HCT116 (cell line): Measurements from ENCODE around the gene SULT2B1. TPM values are rescaled to one million over a fixed set of nuclear protein-coding genes. Genes with fewer than 3 reads are reported as not detected.

Experiments
- ATAC-seq: fragments of 200-7000 bp; cut with Tn5 transposase; 2 replicates; pipeline ENCODE4 v1.9.1; 2020; ENCODE audit warnings: mild to moderate bottlenecking, moderate library complexity
- BruUV-seq: library from RNA; stranded (reverse); fragments of 400-500 nt; replicated peaks from 2 replicates; lab custom pipeline; 2021; lab: Mats Ljungman, UMichigan
- CTCF ChIA-PET: fragments of 300-600 bp; sonication (Branson Sonifier 250); formaldehyde crosslinking; loops from one replicate; lab custom pipeline; 2021; ENCODE audit warnings: antibody characterized with exemption; lab: Charles Lee
- POLR2A ChIA-PET: fragments of 300-600, 350-600 bp; sonication (Branson Sonifier 250); formaldehyde crosslinking; loops from one replicate; lab custom pipeline; 2021; ENCODE audit warnings: antibody characterized with exemption; lab: Charles Lee
- RAD21 ChIA-PET, 2 experiments: fragments of 300-600 bp; sonication (Branson Sonifier 250); formaldehyde crosslinking; loops; one replicate each; lab custom pipeline; 2023; ENCODE audit warnings: low total read pairs in 2 of 2; ENCODE audit not compliant: uncharacterized antibody in 2 of 2, unreplicated experiment in 2 of 2, low non-redundant PET in 1 of 2; lab: Charles Lee
- DNase-seq: peaks from one replicate; pipeline ENCODE4 v3.0.0-alpha.2; 2010; ENCODE audit warnings: low read depth, low spot score
- H2AFZ ChIP-seq: fragments of 200-600 bp; shearing (Covaris generic), sonication (generic); 2 replicates; pipeline ENCODE4 v1.6.1; 2017; ENCODE audit warnings: low read depth, mixed run types, mixed read lengths, antibody characterized with exemption, low read length; ENCODE audit not compliant: poor library complexity, severe bottlenecking
- H3K27ac ChIP-seq: 2 replicates; pipeline ENCODE4 v1.5.1; 2012; ENCODE audit warnings: low read depth, low read length
- H3K27me3 ChIP-seq: fragments of 200-600 bp; sonication (generic); 2 replicates; pipeline ENCODE4 v1.6.1; 2016; ENCODE audit warnings: mixed run types, low read length, mixed read lengths; ENCODE audit not compliant: insufficient read depth
- H3K36me3 ChIP-seq, 2 experiments: fragments of 200-500 bp in 1 of 2; fragments of 200-600 bp in 1 of 2; sonication (Bioruptor generic) in 1 of 2; sonication (generic) in 1 of 2; 2 replicates each; pipeline versions ENCODE4 v1.5.1 to v1.6.1; 2014 to 2016; ENCODE audit warnings: low read length in 2 of 2, inconsistent platforms in 1 of 2, mixed read lengths in 1 of 2, mixed run types in 1 of 2; ENCODE audit not compliant: insufficient read depth in 2 of 2, control insufficient read depth in 1 of 2
- H3K4me1 ChIP-seq, 2 experiments: fragments of 200-600 bp in 1 of 2; sonication (generic) in 1 of 2; 2 replicates each; pipeline versions ENCODE4 v1.5.1 to v1.6.1; 2012 to 2017; ENCODE audit warnings: low read length in 2 of 2, inconsistent platforms in 1 of 2, mild to moderate bottlenecking in 1 of 2, mixed read lengths in 1 of 2, mixed run types in 1 of 2, moderate library complexity in 1 of 2; ENCODE audit not compliant: insufficient read depth in 2 of 2, control insufficient read depth in 1 of 2
- H3K4me2 ChIP-seq: fragments of 200-600 bp; sonication (generic); 2 replicates; pipeline ENCODE4 v1.6.1; 2017; ENCODE audit warnings: mixed run types, low read length, mixed read lengths
- H3K4me3 ChIP-seq, 2 experiments: fragments of 200-600 bp in 1 of 2; sonication (generic) in 1 of 2; replicated peaks in 1 of 2; 2 replicates each; pipeline ENCODE4 v1.5.1; 2011 to 2016; ENCODE audit warnings: low read length in 2 of 2, control low read depth in 1 of 2, low read depth in 1 of 2, mild to moderate bottlenecking in 1 of 2, mixed read lengths in 1 of 2, mixed run types in 1 of 2
- H3K79me2 ChIP-seq: fragments of 200-600 bp; sonication (generic); 2 replicates; pipeline ENCODE4 v1.6.1; 2017; ENCODE audit warnings: mild to moderate bottlenecking, mixed run types, low read length, moderate library complexity, mixed read lengths; ENCODE audit not compliant: insufficient read depth
- H3K9ac ChIP-seq: fragments of 200-600 bp; sonication (generic); 2 replicates; pipeline ENCODE4 v1.6.1; 2016; ENCODE audit warnings: low read length, mixed read lengths
- H3K9me2 ChIP-seq: fragments of 200-600 bp; sonication (generic), shearing (Covaris generic); 2 replicates; pipeline ENCODE4 v1.6.1; 2017; ENCODE audit warnings: mixed run types, mild to moderate bottlenecking, moderate library complexity; ENCODE audit not compliant: insufficient read depth
- H3K9me3 ChIP-seq, 2 experiments: fragments of 200-500 bp in 1 of 2; fragments of 200-600 bp in 1 of 2; sonication (Bioruptor generic) in 1 of 2; sonication (generic) in 1 of 2; 2 replicates each; pipeline ENCODE4 v1.6.1; 2014 to 2017; ENCODE audit warnings: low read length in 2 of 2, mixed read lengths in 2 of 2, inconsistent platforms in 1 of 2, low read depth in 1 of 2, mild to moderate bottlenecking in 1 of 2, mixed run types in 1 of 2, moderate library complexity in 1 of 2; ENCODE audit not compliant: control insufficient read depth in 1 of 2, insufficient read depth in 1 of 2
- H4K20me1 ChIP-seq: fragments of 200-600 bp; sonication (generic), shearing (Covaris generic); 2 replicates; pipeline ENCODE4 v1.6.1; 2017; ENCODE audit warnings: mixed run types, mild to moderate bottlenecking, moderate library complexity; ENCODE audit not compliant: insufficient read depth
- ATF3 ChIP-seq: IDR thresholded peaks from 2 replicates; pipeline ENCODE4 v1.6.1; 2012
- CBX3 ChIP-seq: IDR thresholded peaks from 2 replicates; pipeline ENCODE4 v1.6.1; 2012; ENCODE audit warnings: low read depth
- EGR1 ChIP-seq: IDR thresholded peaks from 2 replicates; pipeline ENCODE4 v1.6.1; 2012; ENCODE audit warnings: low read depth
- EZH2 ChIP-seq: fragments of 200-600 bp; sonication (generic); IDR thresholded peaks from 2 replicates; pipeline ENCODE4 v1.6.1; 2017; ENCODE audit warnings: antibody characterized with exemption, mixed run types
- FOSL1 ChIP-seq: IDR thresholded peaks from 2 replicates; pipeline ENCODE4 v1.6.1; 2012; ENCODE audit warnings: low read depth
- JUND ChIP-seq: IDR thresholded peaks from 2 replicates; pipeline ENCODE4 v1.6.1; 2012
- MAX ChIP-seq: IDR thresholded peaks from 2 replicates; pipeline ENCODE4 v1.6.1; 2012
- POLR2A ChIP-seq: IDR thresholded peaks from 2 replicates; pipeline ENCODE4 v1.7.0; 2011; ENCODE audit warnings: borderline replicate concordance; ENCODE audit not compliant: insufficient read depth, insufficient read length; ENCODE audit errors: extremely low read depth
- REST ChIP-seq: IDR thresholded peaks from 2 replicates; pipeline ENCODE4 v1.6.1; 2012; ENCODE audit warnings: low read depth
- SIN3A ChIP-seq: IDR thresholded peaks from 2 replicates; pipeline ENCODE4 v1.6.1; 2012; ENCODE audit warnings: low read depth
- TCF7L2 ChIP-seq: IDR thresholded peaks from 2 replicates; pipeline ENCODE4 v1.7.0; 2011; ENCODE audit warnings: borderline replicate concordance, inconsistent platforms; ENCODE audit not compliant: insufficient read depth, insufficient read length; ENCODE audit errors: extremely low read depth
- YY1 ChIP-seq: IDR thresholded peaks from 2 replicates; pipeline ENCODE4 v1.6.1; 2011; ENCODE audit warnings: low read length, low read depth, moderate library complexity, mild to moderate bottlenecking; ENCODE audit not compliant: insufficient replicate concordance; ENCODE audit errors: extremely low read depth
- ZBTB33 ChIP-seq: IDR thresholded peaks from 2 replicates; pipeline ENCODE4 v1.6.1; 2011; ENCODE audit warnings: mild to moderate bottlenecking, low read length, moderate library complexity; ENCODE audit not compliant: insufficient replicate concordance; ENCODE audit errors: extremely low read depth
- ZFX ChIP-seq: fragments of 450-650 bp; IDR thresholded peaks from 2 replicates; pipeline ENCODE4 v1.6.1; 2017
- intact Hi-C: fragments of 100-400 bp; cut with micrococcal nuclease; formaldehyde crosslinking; loops from 2 replicates; pipeline ENCODE4 v1.10.0; 2022
- total RNA-seq: library from RNA; stranded (reverse); gene quantifications from one replicate; pipeline ENCODE4 v1.2.1, GENCODE V29; 2021; ENCODE audit not compliant: unreplicated experiment

The SULT2B1 gene
- total RNA-seq, 1 experiment from 2014 or later: 4.8 TPM

- TF ChIP-seq CBX3: peak; percentile 84; the same call in 1 of the 2 replicates
- 0 out of 2 replicates have a peak, but pooled peaks have one; percentile 57 for TF ChIP-seq MAX
- no peak for TF ChIP-seq EGR1
- TF ChIP-seq TCF7L2: peak; percentile 71
- TF ChIP-seq, all 23 proteins: peak for 8
These were observed 16.4 kb downstream of the SULT2B1 start (continued) for GRCh38 chr19:48568345-48568886.

- TF ChIP-seq REST: no peak
- no peak for TF ChIP-seq SIN3A
- no peak for TF ChIP-seq POLR2A
- no peak for TF ChIP-seq EZH2
- no peak for TF ChIP-seq FOSL1
- TF ChIP-seq JUND: no peak
- no peak for TF ChIP-seq ZBTB33
- no peak for TF ChIP-seq ZFX
- no peak for TF ChIP-seq ATF3
- no peak for TF ChIP-seq YY1
- TF ChIP-seq, all 23 proteins: peak for 0
- intact Hi-C loops: loop anchor here (2.0 kb wide), 1 partner anchor 27 kb away; no protein-coding TSS in a partner anchor
- H4K20me1 ChIP-seq: no peaks in the 10 kb centered on the region
- ATAC-seq (no peak), DNase-seq (no peak)
- no peaks in the 10 kb centered on the region for H3K36me3 ChIP-seq
- H2AFZ ChIP-seq: peak overlapping the region; percentile 66
- H3K4me1 ChIP-seq: peaks cover 58 to 91% of the 10 kb centered on the region in 2 experiments
- no peak overlapping the region for H3K4me3 ChIP-seq
- RAD21 ChIA-PET: no interaction called here
- CTCF ChIA-PET: interaction anchor here (1.0 kb wide), 2 partner anchors 19 to 178 kb away, joined by 3 read pairs; partner anchors contain the start of gene KDELR1
- H3K27me3 ChIP-seq: no peaks in the 10 kb centered on the region
- H3K4me2 ChIP-seq: peak overlapping the region; percentile 35
- H3K9me2 ChIP-seq: no peaks in the 10 kb centered on the region
- no peaks in the 10 kb centered on the region for H3K79me2 ChIP-seq
- H3K9ac ChIP-seq: peak overlapping the region; percentile 34; the same call in 1 of the 2 replicates
- peak overlapping the region; percentile 46 for H3K27ac ChIP-seq
- POLR2A ChIA-PET: interaction anchor here (0.7 to 2.1 kb wide), 2 partner anchors 11 to 16 kb away, joined by 3 to 14 read pairs; no protein-coding TSS in a partner anchor
- no TSS peak for BruUV-seq
- H3K9me3 ChIP-seq: no peaks in the 10 kb centered on the region
These were observed 17.8 kb downstream of the SULT2B1 start for GRCh38 chr19:48569814-48570213.
